DND-41 (cell line): ENCODE results near the gene USE1.

ENCODE experiments used
- ATAC-seq: fragments of 200-7000 bp; cut with Tn5 transposase; 3 replicates; pipeline ENCODE4 v1.9.1; 2021; ENCODE audit warnings: low read depth; ENCODE audit not compliant: insufficient read depth
- DNase-seq: peaks from one replicate; pipeline ENCODE4 v3.0.0-alpha.2; 2020
- H2AFZ ChIP-seq: 2 replicates; pipeline ENCODE4 v1.6.0; 2012; ENCODE audit warnings: low read depth, low read length
- H3K27ac ChIP-seq: 2 replicates; pipeline ENCODE4 v1.5.1; 2012; ENCODE audit warnings: low read length, inconsistent platforms
- H3K27me3 ChIP-seq: fragments of 200-600 bp; sonication (generic); 2 replicates; pipeline ENCODE4 v1.6.0; 2012; ENCODE audit warnings: low read length, mild to moderate bottlenecking, inconsistent platforms; ENCODE audit not compliant: insufficient read depth, poor library complexity
- H3K36me3 ChIP-seq: 2 replicates; pipeline ENCODE4 v1.5.1; 2012; ENCODE audit warnings: low read length, inconsistent platforms; ENCODE audit not compliant: insufficient read depth
- H3K4me1 ChIP-seq: 2 replicates; pipeline ENCODE4 v1.5.1; 2012; ENCODE audit warnings: mild to moderate bottlenecking, low read length; ENCODE audit not compliant: insufficient read depth
- H3K4me2 ChIP-seq: 2 replicates; pipeline ENCODE4 v1.6.0; 2012; ENCODE audit warnings: mild to moderate bottlenecking, moderate library complexity, low read length, inconsistent platforms; ENCODE audit not compliant: insufficient read depth
- H3K4me3 ChIP-seq, 2 experiments: fragments of 200-600 bp in 1 of 2; shearing (Covaris generic) in 1 of 2; 2 replicates each; pipeline ENCODE4 v1.5.1; 2012 to 2016; ENCODE audit warnings: inconsistent platforms in 2 of 2, low read length in 2 of 2, mild to moderate bottlenecking in 2 of 2, low read depth in 1 of 2, moderate library complexity in 1 of 2
- H3K79me2 ChIP-seq: 2 replicates; pipeline ENCODE4 v1.6.0; 2012; ENCODE audit warnings: low read length, inconsistent platforms; ENCODE audit not compliant: insufficient read depth
- H3K9ac ChIP-seq: 2 replicates; pipeline ENCODE4 v1.6.0; 2012; ENCODE audit warnings: low read depth, mild to moderate bottlenecking, inconsistent platforms, low read length, moderate library complexity
- H3K9me3 ChIP-seq: 2 replicates; pipeline ENCODE4 v1.5.1; 2012; ENCODE audit warnings: low read length, moderate library complexity, mild to moderate bottlenecking, inconsistent platforms; ENCODE audit not compliant: insufficient read depth, severe bottlenecking
- H4K20me1 ChIP-seq: 2 replicates; pipeline ENCODE4 v1.6.0; 2012; ENCODE audit warnings: low read length; ENCODE audit not compliant: insufficient read depth
- EZH2 ChIP-seq: IDR thresholded peaks from 3 replicates; pipeline ENCODE4 v1.6.1; 2012; ENCODE audit warnings: borderline replicate concordance, low read depth, mild to moderate bottlenecking, moderate library complexity, low read length, inconsistent platforms; ENCODE audit not compliant: severe bottlenecking
- TF ChIP-seq, protein P1 (sequence below): IDR thresholded peaks from 2 replicates; pipeline ENCODE4 v1.5.1; 2012; ENCODE audit warnings: borderline replicate concordance, low read length, moderate library complexity, mild to moderate bottlenecking; ENCODE audit not compliant: poor library complexity, severe bottlenecking; ENCODE audit errors: extremely low read depth

Gene USE1

DNA sequence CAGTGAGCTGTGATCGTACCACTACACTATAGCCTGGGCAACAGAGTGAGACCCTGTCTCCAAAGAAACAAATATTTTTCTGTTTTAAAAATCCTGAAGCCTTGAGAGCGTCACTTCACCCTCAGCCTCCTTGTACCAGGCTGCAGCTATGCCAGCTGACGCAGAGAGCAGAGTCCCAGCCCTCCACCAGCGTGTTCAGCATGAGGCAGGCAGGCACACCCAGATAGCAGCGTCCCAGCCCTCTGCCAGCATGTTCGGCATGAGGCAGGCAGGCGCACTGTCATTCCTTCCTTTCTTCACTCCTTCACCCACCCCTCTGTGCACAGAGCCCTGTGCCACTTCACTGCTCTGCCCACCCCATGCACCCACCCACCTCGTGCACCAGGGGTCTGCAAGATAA is 43.3 kb upstream of the USE1 start:
- no peak overlapping the region for H3K9ac ChIP-seq
- no peaks in the 10 kb centered on the region for H3K27me3 ChIP-seq
- H3K27ac ChIP-seq, result no peak overlapping the region
- H2AFZ ChIP-seq, result no peak overlapping the region
- H3K9me3 ChIP-seq, result no peaks in the 10 kb centered on the region
- peaks cover 87% of the 10 kb centered on the region for H3K36me3 ChIP-seq
- ATAC-seq (no peak), DNase-seq (no peak)
- no peak overlapping the region for H3K4me3 ChIP-seq
- H4K20me1 ChIP-seq, result no peaks in the 10 kb centered on the region
- H3K4me2 ChIP-seq, result no peak overlapping the region
- H3K4me1 ChIP-seq, result no peaks in the 10 kb centered on the region
- H3K79me2 ChIP-seq, result no peaks in the 10 kb centered on the region
- TF ChIP-seq EZH2, result no peak
- TF ChIP-seq, protein P1, sequence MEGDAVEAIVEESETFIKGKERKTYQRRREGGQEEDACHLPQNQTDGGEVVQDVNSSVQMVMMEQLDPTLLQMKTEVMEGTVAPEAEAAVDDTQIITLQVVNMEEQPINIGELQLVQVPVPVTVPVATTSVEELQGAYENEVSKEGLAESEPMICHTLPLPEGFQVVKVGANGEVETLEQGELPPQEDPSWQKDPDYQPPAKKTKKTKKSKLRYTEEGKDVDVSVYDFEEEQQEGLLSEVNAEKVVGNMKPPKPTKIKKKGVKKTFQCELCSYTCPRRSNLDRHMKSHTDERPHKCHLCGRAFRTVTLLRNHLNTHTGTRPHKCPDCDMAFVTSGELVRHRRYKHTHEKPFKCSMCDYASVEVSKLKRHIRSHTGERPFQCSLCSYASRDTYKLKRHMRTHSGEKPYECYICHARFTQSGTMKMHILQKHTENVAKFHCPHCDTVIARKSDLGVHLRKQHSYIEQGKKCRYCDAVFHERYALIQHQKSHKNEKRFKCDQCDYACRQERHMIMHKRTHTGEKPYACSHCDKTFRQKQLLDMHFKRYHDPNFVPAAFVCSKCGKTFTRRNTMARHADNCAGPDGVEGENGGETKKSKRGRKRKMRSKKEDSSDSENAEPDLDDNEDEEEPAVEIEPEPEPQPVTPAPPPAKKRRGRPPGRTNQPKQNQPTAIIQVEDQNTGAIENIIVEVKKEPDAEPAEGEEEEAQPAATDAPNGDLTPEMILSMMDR, result no peak

DNA sequence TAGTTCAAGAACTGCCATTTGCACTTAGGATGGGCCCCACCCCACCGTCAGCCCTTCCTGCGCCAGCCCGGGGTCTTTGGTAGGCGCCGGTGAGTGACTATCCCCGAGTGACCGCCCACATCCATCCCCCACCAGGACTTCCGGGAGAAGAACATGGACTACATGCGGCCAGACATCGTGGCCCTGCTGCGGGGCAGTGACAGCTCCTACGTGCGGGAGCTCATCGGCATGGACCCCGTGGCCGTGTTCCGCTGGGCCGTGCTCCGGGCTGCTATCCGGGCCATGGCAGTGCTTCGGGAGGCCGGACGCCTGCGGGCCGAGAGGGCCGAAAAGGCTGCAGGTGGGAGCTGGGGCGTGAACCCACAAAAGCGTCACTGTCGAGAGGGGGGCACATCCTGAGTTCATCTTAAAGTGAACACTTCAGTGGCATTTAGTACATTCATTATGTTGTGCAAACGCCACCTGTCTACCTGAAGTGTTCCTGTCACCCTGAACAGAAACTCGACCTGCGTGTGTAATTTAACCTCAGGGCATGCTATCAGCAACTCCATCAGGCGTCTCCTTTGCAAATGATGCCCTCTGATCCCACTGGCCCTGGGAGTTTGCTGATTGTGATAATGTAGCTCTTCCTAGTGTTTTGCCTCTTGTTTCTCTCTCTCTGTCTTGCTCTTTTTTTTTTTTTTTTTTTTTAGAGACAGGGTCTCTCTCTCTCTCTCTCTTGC is 42.4 kb upstream of the USE1 start:
- no peak overlapping the region for H3K4me2 ChIP-seq
- H3K9me3 ChIP-seq, result no peaks in the 10 kb centered on the region
- H3K27ac ChIP-seq, result no peak overlapping the region
- DNase-seq (no peak), ATAC-seq (no peak)
- H3K9ac ChIP-seq, result no peak overlapping the region
- no peak overlapping the region for H3K4me3 ChIP-seq
- H3K79me2 ChIP-seq, result no peaks in the 10 kb centered on the region
- no peaks in the 10 kb centered on the region for H3K27me3 ChIP-seq
- no peaks in the 10 kb centered on the region for H3K4me1 ChIP-seq
- TF ChIP-seq, protein P1, result no peak
- no peak for TF ChIP-seq EZH2
- H2AFZ ChIP-seq, result no peak overlapping the region
- no peaks in the 10 kb centered on the region for H4K20me1 ChIP-seq
- peaks cover 81% of the 10 kb centered on the region for H3K36me3 ChIP-seq

DNA sequence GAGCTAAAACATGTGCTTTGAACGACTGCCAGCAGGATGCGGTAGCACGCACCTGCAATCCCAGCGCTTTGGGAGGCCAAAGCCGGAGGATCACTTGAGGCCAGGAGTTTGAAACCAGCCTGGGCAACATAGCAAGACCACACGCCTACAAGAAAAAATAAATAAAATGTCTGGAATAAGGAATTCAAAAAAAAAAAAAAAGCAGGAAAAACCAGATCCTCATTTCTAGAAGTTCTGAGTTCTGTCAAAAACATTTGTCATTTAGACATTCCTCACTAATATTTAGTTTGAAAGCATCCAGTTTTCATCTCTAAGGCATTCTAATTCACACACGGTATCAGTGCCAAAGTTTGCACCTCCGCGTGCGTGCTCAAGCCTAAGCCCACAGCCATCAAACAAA is 36.9 kb upstream of the USE1 start:
- H4K20me1 ChIP-seq, result 0 out of 2 replicates have a peak, but pooled peaks cover 3% of the 10 kb centered on the region
- H3K27ac ChIP-seq, result no peak overlapping the region
- no peaks in the 10 kb centered on the region for H3K4me1 ChIP-seq
- H3K79me2 ChIP-seq, result no peaks in the 10 kb centered on the region
- no peak overlapping the region for H3K4me3 ChIP-seq
- no peak for TF ChIP-seq EZH2
- TF ChIP-seq, protein P1, result no peak
- no peak overlapping the region for H3K4me2 ChIP-seq
- H3K9me3 ChIP-seq, result no peaks in the 10 kb centered on the region
- no peak overlapping the region for H3K9ac ChIP-seq
- no peak for DNase-seq
- no peaks in the 10 kb centered on the region for H3K27me3 ChIP-seq
- no peak overlapping the region for H2AFZ ChIP-seq
- no peak for ATAC-seq
- H3K36me3 ChIP-seq, result peaks cover 56% of the 10 kb centered on the region
